ENCODE measurements around the gene MSH3.
"Not testable (repeated sequence)": the region's sequence is repeated elsewhere in the genome, so short reads cannot be mapped to it uniquely, and the experiment has no call there.

Gene MSH3

DNA sequence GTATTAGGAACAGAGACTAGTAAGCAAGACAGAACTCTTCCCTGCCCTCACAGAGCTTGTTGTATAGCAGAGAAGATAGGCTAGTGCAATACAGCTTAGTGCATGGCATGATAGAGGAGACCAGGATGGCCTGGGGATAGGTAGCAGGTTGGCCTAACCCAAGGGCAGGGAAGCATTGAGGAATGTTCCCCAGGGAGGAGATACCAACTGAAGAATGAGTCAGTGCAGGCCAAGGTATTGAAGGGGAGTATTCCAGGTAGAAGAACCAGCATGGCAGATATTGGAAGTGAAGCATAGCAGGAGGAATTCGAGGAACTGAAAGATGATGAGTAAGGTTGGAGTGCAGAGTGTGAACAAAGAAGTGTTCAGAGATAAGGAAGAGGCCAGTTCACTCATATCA is 138.9 kb downstream of the MSH3 start:
- DNase-seq (ENCODE audit: low spot score), result no peak

DNA sequence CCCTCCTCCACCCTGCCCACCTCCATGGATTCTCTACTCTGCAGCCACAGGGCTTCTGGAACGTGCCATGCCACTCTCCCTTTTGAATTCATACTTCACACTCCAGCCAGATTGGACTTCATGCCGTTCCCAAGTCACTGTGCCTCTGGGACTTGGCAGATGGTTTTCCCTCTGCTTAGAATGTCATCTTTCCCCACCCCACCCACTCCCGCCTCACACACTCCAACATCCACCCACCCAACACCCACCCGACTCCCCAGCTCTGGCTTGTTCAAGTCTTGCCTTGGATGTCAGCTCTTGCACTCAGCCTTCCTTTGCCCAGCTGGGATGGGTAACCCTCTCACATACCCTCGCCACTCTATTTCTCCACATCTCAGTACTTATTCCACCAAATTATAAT is 142.4 kb downstream of the MSH3 start:
- no peak for DNase-seq (ENCODE audit: low spot score)

DNA sequence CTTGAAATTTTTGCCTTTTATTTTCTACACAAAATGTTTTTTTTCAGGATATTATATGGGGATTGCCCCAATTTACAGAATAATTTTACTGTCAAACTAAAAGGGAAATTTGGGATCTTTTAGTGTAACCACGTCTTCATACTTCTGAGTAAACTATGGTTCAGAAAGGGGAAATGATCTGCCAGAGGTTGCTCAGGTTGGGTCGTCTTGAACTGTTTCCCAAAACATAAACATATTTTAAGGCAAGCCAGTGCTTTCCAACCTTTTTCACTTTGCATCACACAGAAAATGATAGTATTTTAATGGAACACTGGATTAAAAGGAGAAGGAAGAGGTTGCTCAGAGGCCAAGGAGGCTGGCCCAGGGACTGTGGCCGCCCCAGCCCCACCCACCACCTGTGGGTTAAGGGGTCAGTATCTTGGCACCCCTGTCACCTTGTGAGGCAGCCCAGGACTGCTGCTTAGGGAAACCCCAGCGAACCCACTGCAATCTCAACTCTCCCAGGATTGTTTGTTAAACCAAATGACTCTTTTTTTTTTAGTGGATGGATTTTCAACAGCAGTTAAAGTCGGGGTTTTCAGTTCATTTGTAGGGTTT is 143.1 kb downstream of the MSH3 start:
- no peak for DNase-seq (ENCODE audit: low spot score)

DNA sequence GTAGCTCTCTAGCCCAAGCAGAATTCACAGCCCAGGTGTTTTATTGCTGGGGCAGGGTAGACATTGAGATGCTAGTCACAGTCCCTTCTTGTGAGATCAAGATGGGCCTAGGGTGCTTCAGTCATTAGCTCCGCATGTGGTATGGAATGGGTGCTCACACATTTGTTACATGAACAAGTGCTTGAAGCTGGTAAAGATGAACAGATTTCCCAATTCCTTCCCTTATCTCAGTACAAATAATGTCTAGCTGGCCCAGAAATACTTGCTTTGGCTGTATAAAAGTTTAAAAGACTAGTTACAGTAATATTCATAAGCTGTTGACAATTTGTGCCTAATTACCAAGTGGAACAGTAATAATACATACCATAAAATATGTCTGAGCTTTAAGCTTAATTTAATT is 143.7 kb downstream of the MSH3 start:
- DNase-seq (ENCODE audit: low spot score), result no peak

DNA sequence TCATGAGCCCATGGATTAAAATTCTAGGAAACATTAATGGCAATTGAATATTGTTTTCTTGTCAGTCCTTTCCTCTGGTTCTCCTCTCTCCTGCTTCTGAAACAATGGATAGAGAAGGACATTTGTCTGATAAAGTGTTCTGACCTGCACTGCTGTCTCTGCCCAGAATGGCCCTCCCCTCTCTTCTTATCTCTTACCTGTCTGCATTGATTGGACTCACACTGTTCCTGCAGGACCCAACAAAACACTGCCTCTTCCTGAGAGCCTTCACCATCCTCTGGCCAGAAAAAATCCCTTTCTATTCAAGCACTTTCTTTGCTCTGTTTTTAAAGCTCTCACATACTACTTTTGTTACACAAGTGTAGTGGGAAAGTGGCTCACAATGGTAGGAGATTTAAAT is 144.2 kb downstream of the MSH3 start:
- DNase-seq (ENCODE audit: low spot score), result no peak

DNA sequence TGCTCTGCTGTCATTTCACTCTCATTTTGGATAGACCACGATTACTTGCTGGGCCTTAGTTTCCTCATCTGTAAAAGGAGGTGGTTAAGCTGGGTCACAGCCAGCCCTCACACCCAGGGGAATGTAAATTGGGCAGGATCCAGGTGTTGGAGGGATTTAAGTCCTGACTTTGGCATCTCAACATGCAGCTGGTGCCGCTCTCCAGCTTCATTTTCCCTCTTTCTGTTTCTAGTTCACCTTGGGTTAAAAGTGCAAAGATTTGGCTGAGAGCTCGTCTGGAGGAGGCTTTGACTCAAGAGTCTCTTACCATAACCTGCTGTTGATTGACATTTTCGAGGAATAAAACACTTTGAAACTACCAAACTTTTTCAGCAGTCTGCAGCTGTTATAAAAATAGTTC is 144.6 kb downstream of the MSH3 start:
- no peak for DNase-seq (ENCODE audit: low spot score)

DNA sequence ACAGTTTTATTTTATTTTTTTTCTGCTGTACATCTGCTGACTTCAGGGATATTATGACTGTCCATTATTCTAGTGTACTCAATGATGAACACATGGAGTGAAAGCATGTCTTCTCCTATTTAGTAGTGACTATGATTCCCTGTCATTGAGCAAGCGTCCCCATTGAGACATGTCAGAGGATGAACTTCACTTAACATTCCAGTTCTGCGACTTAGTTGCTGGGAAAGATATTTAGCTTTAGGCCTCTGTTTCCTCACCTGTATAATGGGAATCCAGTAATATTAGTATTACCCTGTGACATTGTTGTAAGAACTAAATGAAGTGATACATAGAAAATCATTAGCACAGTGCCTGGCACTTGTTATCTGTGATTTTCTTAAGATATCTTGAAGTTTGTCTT is 145.1 kb downstream of the MSH3 start:
- no peak for DNase-seq (ENCODE audit: low spot score)

DNA sequence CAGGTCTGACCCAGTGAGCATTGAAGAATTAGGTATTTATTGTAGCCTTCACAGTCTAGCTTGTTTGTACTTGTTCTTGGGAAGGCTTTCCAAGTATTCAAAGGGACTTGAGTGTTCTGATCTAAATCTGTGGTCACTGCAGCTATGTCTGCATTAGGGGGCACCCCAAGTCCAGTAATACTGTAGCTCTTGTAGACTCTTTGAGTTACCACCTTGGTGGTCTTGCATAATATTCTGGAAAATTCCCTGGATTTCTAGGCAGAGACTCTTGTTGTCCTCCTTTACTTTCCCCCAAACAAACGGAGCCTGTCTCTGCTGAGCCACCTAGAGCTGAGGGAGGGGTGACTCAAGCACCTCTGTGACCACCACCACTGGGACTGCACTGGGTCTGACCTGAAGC is 149.9 kb downstream of the MSH3 start:
- DNase-seq (ENCODE audit: low spot score), result no peak

DNA sequence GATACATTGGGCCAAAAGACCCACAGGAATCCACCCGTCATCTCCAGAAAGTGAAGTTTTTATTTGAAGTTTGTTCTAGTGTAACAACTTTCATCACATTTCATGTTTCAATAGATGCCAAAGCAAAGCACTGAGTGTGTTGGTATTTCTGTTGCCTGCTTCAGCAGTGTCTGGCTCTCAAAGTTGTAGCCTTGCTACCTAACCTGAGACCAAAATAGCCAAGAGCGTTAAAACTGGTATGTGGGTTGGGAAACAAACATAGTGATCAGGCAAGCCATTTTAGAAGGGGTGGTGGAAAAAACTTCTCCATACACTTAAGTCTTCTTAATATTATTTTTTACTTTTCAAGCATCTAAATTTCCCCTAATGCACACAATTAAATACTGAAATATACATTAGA is 150.6 kb downstream of the MSH3 start:
- DNase-seq (ENCODE audit: low spot score), result no peak

DNA sequence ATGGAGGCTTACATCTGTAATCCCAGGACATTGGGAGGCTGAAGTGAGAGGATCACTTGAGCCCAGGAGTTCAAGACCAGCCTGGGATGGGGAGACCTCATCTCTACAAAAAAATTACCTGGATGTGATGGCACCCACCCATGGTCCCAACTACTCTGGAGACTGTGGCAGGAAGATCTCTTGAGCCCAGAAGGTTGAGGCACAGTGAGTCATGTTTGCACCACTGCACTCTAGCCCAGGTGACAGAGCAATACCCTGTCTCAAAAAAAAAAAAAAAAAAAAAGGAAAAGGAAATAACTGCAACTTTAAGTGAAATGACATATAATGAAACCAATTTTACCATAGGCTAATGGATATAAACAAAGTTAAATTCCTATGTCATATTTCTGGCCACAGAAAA is 152.5 kb downstream of the MSH3 start:
- DNase-seq (ENCODE audit: low spot score), result no peak

DNA sequence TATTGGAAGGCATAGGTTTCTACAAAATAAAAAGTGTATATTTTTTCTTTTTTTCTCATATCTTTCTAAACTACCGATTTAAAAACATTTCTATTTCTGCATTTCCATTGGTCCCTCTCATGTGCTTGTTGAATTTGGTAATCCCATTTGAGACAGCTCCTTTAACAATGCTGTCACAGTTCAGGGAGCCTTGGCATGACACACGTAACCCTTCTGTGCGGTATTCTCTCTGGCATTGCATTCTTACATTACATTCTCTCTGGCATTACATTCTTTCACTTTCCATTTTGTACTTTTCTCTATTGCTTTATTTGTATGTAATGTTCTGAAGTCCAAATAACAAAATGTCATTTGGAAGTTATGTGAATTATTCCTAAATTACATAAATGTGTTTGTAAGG is 155.0 kb downstream of the MSH3 start:
- no peak for DNase-seq (ENCODE audit: low spot score)

DNA sequence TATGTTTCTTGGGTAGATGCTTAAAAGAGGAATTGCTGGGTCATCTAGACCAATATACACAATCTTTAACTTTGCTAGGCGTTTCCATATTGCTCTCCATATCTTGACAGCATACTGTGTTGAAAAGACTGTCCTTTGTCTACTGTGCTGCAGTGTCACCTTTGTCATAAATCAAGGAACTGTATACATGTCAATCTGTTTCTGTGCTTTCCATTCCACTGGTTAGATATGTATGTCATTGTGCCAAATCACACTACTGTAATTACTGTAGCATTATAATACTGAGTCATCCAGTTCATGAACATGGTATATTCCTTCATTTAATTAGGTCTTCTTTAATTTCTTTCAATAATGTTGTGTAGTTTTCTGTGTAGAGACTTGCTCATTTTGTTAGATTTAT is 156.0 kb downstream of the MSH3 start:
- no peak for DNase-seq (ENCODE audit: low spot score)

DNA sequence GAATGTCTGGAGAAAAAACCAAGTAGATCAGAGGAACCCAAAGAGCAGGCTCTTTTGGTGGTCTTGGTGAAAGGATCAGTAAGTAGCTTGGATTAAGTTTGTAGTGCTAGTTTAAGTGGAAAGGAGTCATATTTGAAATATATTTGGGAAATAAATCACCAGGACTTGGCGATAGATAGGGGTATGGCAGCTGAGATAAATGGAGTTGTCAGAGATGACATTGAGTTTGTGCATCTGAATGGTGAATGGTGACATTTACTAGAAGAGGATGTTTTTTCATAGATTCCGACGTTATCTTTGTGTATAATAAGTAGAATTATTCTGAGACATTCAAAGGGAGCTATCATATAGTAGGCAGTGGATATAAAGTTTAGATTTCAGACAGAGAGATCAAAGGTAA is 162.1 kb downstream of the MSH3 start:
- DNase-seq (ENCODE audit: low spot score), result no peak

DNA sequence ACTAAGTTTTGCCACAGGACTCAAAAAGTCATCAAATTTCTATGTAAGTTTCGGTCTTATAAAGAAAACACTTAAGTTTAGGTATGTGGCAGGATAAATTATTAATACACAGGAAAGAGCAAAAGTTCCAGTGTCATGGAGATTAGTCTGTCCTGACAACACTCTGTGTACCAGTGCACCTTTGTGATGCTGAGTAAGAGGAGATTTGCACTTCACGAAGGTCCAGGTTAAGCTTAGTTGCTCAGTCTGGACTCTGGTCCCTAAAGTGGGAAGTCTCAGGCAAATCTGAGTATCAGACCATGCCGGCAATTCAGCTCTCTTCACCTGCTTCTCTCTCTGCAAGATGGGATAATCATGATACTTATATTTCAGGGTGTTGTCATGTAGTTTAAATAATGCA is 166.2 kb downstream of the MSH3 start:
- no peak for DNase-seq (ENCODE audit: low spot score)

DNA sequence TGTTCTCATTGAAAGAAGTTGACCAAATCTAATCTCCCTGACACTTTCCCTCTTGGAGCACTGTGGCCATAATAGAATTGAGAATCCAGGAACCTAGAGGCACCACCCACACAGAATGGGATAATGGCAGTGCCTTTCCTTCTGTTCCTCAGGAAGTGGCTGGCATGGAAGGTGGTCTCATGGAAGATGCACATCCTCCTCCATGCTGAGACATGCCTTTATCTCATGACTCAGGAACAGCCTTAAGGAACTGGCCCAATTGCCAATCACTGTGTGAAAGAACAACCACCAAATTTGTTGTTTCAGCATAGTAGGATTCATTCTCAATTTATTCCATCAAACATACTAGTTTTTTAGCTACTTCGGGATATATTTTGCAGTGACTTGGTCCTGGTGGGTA is 168.2 kb downstream of the MSH3 start:
- DNase-seq (ENCODE audit: low spot score), result no peak

DNA sequence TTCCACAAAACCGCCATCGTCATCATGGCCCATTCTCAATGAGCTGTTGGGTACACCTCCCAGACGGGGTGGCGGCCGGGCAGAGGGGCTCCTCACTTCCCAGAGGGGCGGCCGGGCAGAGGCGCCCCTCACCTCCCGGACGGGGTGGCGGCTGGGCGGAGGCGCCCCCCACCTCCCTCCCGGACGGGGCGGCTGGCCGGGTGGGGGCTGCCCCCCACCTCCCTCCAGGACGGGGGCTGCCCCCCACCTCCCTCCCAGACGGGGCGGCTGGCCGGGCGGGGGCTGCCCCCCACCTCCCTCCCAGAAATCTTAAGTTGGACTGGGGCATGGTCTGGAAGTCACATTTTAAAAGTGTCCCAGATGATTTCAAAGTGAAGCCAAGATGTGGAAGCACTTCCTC is 169.7 kb downstream of the MSH3 start:
- not testable (repeated sequence) for DNase-seq (ENCODE audit: low spot score)

DNA sequence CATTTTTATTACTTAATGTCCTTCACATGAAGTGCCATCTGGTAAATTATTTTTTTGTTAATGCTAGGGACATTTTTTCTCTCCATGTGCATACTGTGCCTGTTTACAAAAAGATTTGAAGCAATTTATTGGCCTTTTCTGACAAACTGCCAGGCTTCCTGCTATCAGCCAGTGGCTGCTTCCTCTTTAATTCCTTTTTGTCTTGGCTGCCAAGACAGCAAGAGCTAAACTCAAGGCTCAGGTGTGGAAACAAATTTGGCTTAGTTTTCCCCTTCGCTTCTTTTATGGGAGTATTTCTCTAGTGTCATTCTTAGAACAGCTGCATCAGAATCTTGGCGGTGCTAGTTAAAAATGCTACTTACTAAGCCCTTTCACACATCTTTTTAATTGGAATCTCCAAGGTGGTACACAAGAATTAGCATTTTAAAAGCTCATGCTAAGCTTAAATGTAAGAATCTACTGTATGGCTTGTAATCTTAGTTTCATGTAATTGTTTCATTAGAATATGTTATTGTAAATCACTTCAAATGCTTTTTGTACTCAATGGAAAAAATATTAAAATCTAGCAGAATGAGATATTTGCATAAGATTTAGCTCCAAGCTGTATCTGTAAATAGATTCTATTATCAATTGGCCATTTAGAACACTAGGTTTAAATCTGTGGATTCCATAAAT is 171.5 kb downstream of the MSH3 start:
- DNase-seq (ENCODE audit: low spot score), result no peak

DNA sequence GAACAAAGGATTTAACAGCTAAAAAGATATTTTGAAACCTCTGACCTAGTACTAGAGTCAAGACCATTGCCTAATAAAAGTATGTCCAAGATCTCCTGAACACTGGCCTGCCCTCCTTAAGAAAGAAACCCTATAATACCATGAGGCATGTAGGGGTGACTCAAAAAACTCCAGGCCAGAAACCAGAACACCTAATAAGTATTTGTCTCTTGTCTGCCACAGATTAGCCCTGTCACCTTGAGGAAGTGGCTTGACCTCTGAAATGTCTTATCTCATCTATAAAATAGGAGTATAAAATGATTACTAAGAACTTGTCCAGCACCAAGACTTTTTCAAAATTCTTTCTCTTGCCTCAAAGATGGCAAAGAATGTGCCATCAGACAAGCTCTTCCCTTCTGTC is 180.3 kb downstream of the MSH3 start:
- DNase-seq (ENCODE audit: low spot score), result no peak

DNA sequence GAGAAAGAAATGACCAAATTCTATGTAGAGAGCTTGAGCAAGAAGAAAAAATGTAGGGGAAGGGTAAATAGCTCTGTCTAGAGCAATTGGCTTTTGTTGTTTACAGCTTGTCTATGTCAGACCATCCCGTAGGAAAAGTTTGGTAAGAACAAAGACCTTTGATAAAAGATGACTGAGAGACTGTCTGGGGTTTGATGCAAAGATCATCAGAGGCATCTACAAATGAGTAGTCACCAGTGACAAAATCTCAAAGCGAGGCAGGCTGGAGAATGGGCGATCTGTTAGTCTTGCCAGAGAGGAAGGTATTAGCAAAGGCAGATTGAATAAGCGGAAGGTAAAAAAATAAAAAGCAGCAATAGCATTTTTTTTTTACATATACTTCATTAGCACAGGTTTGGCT is 180.7 kb downstream of the MSH3 start:
- DNase-seq (ENCODE audit: low spot score), result no peak

DNA sequence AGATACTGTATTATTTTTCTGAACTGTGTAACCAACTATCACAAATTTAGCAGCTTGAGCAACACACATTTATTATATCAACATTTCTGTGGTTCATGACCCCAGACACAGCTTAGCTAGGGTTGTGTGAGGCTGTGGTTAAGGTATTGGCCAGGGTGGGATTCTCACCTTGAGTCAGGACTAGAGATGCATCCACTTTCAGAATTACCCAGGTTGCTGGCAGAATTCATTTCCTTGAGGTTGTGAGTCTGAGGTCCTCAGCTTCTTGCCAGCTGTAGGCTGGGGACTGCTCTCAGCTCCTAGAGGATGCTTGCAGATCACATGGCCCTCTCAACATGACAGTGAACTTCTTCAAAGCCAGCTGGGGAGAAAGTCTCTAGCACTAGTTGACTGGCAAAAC is 183.2 kb downstream of the MSH3 start:
- DNase-seq (ENCODE audit: low spot score), result no peak

DNA sequence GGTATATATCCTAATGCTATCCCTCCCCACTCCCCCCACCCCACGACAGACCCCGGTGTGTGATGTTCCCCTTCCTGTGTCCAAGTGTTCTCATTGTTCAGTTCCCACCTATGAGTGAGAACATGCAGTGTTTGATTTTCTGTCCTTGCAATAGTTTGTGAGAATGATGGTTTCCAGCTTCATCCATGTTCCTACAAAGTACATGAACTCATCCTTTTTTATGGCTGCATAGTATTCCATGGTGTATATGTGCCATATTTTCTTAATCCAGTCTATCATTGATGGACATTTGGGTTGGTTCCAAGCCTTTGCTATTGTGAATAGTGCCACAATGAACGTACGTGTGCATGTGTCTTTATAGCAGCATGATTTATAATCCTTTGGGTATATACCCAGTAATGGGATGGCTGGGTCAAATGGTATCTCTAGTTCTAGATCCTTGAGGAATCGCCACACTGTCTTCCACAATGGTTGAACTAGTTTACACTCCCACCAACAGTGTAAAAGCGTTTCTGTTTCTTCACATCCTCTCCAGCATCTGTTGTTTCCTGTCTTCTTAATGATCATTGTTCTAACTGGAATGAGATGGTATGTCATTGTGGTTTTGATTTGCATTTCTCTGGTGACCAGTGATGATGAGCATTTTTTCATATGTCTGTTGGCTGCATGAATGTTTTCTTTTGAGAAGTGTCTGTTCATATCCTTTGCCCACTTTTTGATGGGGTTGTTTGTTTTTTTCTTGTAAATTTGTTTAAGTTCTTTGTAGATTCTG is 186.8 kb downstream of the MSH3 start:
- DNase-seq (ENCODE audit: low spot score), result not testable (repeated sequence)

DNA sequence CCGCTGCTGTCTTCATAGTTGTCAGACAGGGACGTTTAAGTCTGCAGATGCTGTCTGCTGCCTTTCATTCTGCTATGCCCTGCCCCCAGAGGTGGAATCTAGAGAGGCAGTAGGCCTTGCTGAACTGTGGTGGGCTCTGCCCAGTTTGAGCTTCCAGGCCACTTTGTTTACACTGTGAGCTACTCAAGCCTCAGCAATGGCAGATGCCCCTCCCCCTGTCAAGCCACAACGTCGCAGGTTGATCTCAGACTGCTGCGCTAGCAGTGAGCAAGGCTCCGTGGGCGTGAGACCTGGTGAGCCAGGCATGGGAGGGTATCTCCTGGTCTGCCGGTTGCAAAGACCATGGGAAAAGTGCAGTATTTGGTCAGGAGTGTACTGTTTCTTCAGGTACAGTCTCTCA is 192.0 kb downstream of the MSH3 start:
- not testable (repeated sequence) for DNase-seq (ENCODE audit: low spot score)

DNA sequence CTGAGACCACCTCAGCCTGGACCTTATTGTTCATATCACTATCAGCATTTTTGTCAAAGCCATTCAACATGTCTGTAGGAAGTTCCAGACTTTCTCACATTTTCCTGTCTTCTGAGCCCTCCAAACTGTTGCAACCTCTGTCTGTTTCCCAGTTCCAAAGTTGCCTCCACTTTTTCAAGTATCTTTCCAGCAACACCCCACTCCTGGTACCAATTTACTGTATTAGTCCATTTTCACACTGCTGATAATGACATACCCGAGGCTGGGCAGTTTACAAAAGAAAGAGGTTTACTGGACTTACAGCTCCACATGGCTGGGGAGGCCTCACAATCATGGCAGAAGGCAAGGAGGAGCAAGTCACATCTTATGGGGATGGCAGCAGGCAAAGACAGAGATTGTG is 195.7 kb downstream of the MSH3 start:
- not testable (repeated sequence) for DNase-seq (ENCODE audit: low spot score)
